ENCODE results near the gene UBASH3A.
"Not testable (repeated sequence)": the region's sequence is repeated elsewhere in the genome, so short reads cannot be mapped to it uniquely, and the experiment has no call there.

DNA sequence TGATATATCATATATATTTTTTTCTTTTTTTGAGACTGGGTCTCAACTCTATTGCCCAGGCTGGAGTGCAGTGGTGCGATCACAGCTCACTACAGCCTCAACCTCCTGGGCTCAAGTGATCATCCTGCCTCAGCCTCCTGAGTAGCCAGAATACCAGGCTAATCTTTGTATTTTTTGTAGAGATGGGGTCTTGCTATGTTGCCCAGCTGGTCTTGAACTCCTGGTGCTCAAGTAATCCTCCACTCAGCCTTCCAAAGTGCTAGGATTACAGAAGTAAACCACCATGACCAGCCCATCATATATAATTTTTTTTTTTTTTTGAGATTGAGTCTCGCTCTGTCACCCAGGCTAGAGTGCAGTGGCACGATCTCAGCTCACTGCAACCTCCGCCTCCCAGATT lies 66.0 kb downstream of the UBASH3A start:
- TF ChIP-seq, protein P1, sequence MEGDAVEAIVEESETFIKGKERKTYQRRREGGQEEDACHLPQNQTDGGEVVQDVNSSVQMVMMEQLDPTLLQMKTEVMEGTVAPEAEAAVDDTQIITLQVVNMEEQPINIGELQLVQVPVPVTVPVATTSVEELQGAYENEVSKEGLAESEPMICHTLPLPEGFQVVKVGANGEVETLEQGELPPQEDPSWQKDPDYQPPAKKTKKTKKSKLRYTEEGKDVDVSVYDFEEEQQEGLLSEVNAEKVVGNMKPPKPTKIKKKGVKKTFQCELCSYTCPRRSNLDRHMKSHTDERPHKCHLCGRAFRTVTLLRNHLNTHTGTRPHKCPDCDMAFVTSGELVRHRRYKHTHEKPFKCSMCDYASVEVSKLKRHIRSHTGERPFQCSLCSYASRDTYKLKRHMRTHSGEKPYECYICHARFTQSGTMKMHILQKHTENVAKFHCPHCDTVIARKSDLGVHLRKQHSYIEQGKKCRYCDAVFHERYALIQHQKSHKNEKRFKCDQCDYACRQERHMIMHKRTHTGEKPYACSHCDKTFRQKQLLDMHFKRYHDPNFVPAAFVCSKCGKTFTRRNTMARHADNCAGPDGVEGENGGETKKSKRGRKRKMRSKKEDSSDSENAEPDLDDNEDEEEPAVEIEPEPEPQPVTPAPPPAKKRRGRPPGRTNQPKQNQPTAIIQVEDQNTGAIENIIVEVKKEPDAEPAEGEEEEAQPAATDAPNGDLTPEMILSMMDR (IDR thresholded peaks at IDR 0.05): not testable (repeated sequence)
- not testable (repeated sequence) for TF ChIP-seq POLR2A (IDR thresholded peaks at IDR 0.05)
